C4-2B (cell line): Measurements from ENCODE around the gene YJEFN3.

Experiments used
- ZFX ChIP-seq: fragments of 450-650 bp; IDR thresholded peaks from 2 replicates; pipeline ENCODE4 v1.6.1; 2017
- TF ChIP-seq, protein P1 (sequence below): fragments of 450-650 bp; conservative IDR thresholded peaks from 2 replicates; pipeline ENCODE4 v1.5.1; 2017; ENCODE audit warnings: mild to moderate bottlenecking

DNA sequence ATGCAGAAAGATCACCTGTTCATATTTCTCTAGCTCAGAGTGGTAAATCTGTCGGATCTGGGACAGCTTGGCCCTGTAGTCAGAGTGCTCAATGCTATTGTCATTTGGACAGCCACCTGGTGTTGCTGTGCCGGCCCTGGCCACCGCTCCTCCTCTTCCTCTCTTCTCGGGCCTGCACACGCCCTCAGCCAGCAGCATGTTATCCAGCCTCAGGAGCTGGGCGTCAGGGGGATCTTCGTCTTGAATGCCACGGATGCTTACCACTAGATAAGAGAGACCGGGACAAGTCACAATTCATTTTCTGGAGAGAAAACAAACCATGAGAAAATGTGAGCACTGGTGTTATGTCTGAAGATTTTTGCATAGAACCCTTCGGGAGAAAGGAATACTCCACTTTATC, 41.9 kb downstream of the YJEFN3 start:
- TF ChIP-seq, protein P1, sequence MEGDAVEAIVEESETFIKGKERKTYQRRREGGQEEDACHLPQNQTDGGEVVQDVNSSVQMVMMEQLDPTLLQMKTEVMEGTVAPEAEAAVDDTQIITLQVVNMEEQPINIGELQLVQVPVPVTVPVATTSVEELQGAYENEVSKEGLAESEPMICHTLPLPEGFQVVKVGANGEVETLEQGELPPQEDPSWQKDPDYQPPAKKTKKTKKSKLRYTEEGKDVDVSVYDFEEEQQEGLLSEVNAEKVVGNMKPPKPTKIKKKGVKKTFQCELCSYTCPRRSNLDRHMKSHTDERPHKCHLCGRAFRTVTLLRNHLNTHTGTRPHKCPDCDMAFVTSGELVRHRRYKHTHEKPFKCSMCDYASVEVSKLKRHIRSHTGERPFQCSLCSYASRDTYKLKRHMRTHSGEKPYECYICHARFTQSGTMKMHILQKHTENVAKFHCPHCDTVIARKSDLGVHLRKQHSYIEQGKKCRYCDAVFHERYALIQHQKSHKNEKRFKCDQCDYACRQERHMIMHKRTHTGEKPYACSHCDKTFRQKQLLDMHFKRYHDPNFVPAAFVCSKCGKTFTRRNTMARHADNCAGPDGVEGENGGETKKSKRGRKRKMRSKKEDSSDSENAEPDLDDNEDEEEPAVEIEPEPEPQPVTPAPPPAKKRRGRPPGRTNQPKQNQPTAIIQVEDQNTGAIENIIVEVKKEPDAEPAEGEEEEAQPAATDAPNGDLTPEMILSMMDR = no peak
- TF ChIP-seq ZFX = no peak
